ENCODE data around the gene CDC42BPB.

Gene CDC42BPB

DNA sequence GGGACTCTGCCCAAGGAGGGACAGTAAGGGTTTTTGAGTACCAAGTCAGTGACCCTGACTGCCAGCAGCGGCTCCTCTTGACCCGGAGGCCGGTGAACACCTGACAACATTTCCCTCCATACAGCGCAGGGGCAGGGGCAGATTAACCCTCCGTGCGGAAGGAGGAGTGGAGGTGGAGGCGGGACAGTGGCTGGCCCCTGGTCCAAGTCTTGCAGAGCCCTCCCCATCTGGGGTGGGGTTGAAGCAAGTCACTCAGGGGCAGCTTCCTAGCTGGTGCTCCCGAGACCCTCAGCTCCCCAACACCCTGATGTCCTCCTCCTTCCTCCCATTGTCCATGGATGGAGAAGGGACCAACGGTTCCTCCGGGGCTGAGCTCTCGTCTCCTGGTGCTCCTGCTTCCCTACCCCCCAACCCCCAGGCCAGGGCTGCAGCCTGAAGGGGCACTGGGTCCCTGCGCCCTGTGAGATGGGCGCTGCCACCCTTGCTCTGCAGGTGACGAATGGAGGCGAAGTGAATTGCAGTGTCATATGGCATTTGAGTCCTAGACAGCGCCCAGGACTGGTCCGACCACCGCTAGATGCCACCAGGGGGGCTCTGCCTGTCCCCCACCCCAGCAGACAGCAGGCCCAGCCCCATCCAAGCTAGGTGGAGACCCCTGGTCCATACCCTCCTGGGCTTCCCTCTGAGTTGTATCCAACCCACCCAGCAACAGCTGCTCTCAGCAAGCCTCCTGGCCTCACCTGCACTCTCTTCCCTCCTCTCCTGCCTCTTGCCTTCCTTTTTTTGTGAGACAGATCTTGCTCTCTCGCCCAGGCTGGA, 141.8 kb downstream of the CDC42BPB start:
- in situ Hi-C loops (cut with MboI; ENCODE audit: low pct_unique_long_range_greater_than_20kb, low sequenced_read_pairs) = no loop called here
- no peak for DNase-seq

DNA sequence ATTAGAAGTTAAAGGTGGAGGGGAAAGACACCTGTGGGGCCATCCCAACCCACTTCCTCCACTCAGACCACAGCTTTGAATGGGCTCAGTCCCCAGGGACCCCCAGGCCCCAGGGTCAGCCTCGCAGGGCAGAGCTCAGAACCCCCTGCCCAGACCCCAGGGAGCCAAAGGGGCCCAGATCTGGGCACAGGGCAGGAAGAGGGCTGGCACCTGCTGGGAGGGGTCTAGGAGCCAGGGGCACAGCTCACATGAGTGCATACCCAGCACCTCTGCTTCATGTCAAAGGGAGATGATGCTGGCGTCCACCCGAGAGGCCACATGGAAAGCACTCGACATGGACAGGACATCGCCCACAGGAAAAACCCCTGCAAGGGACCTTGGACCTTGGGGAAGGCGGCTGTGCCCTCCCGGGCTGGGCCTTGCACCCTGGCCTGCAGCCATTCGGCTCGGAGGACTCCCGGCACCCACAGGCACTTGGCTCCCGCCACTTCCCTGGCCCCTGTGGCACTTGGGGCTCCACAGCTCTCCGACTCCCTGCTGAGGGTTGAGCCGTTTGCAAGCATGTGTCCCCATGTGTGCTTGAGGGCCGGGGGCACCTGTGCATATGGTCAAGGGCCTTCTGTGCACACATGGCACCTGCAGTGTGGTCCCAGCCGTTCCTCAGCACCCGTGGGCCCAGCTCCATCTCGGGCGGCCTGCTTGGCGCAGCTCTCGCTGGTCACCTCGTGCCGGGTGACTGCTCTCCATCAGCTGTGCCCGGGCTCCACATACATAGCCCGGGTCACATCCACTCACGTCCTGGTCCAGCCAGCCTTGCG, 142.7 kb downstream of the CDC42BPB start:
- in situ Hi-C loops (cut with MboI; ENCODE audit: low pct_unique_long_range_greater_than_20kb, low sequenced_read_pairs) = no loop called here
- no peak for DNase-seq

DNA sequence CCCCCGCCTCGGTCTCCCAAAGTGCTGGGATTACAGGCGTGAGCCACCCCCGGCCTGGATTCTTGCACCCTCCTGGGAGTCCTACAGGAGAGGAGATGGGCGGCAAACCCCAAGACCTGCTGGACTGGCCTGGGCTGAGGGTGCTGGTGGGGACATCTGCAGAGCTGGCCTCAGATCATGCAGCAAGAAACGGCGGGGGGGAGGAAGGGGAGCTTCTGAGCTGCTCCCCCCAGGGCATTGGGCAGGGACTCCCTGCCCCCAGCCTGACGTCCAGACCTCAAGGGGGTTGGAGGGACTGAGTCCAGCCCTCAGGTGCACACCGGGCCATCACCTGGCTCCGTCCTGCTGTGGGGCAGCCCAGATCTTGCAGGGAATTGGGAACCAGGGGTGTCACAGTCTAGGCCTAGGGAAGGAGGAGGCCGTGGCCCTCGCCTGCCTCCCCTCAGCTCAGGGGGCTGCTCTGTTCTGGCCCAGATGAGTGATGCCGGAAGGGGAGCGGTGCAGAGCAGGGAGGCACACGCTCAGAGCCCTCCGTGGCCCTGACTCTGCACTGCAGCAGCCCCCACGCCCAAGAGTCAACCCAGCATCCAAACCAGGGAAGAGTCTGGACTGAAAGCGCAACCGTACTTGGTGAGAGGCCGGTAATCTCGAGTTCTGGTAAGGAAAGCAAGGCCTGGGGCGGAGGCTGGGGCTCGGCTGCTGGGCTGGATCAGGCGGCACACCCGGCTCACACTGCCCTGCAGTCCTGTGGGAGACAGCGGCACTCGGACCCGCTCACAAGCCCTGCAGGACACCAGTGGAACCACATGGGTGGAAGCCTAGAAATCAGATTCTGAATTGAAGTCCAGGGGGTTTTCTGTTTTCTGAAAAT, 143.8 kb downstream of the CDC42BPB start:
- DNase-seq = no peak
- in situ Hi-C loops (cut with MboI; ENCODE audit: low pct_unique_long_range_greater_than_20kb, low sequenced_read_pairs) = no loop called here

DNA sequence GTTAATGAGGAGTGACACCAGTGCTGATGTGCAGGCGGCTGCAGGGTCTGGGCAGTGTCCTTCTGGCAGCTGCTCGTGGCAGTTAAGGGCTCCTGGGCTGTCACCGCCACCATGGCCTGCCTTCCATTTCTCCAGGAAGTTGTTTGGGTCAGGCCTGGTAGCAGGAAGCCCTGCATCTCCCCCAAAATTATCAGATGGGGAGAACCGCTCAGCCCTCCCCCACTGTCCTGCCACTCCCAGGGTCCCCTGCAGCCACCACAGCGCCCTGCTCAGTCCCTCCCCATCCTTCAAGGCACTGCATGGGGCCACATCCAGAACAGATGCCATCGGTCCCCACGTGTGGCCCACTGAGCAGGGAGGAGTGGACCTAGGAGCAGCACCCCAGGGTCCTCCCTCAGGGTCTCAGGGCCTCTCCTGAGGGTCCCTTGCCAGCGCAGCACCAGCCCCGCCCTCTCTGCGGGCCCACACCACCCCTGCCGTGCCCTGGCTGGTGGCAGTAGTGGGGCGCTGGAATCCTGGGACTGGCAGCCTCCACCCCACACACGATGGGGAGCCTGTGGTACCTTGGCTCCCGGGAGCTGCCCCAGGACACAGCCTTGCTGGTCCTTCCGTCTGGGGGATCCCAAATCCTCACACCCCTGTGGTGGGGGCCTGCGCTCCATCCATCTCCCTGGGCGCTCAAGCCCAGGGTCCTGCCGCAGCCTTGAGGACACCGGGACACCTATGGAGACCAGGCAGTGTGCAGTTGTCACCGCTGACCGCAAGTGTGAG, 145.2 kb downstream of the CDC42BPB start:
- in situ Hi-C loops (cut with MboI; ENCODE audit: low pct_unique_long_range_greater_than_20kb, low sequenced_read_pairs) = no loop called here
- no peak for DNase-seq

DNA sequence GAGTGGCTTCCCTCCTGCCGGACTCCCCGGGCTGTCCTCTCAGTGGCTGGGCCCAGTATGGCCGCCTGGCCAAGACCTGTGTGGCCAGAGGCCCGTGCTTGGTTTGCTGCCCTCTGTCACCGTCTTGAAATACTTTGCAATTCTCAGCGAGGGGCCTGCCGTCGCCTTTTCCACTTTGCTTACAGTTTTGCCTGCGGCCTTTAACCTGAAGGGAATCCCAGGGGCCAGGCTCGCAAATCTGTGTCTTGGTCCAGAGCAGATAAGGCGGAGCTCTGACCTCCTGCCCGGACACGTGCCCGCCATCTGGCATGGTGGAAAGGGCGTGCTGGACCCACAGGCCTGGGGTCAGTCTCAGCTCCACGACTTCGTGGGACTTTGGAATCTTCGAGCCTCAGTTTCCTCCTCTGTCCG, 145.8 kb downstream of the CDC42BPB start:
- no peak for DNase-seq
- in situ Hi-C loops (cut with MboI; ENCODE audit: low pct_unique_long_range_greater_than_20kb, low sequenced_read_pairs) = no loop called here

DNA sequence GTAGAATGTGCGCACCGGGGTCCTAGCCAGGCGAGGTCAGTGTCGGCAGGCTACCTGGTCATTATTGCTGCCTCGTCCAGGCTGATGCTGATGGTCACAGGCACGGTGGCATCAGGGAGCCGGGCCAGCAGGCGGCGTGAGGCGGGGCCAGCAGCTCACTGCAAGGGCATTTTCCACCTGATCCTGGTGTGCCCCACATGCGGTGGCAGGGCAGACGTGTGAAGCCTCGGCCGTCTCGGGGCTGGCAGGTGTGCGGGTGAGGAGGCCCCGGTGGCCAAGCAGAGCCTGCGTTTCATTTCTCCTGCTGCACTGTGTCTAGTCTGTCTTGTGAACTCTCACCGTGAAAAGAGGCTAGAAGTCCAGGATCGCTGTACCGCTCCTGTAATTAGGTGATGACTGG, 146.9 kb downstream of the CDC42BPB start:
- no peak for DNase-seq
- in situ Hi-C loops (cut with MboI; ENCODE audit: low pct_unique_long_range_greater_than_20kb, low sequenced_read_pairs) = no loop called here

DNA sequence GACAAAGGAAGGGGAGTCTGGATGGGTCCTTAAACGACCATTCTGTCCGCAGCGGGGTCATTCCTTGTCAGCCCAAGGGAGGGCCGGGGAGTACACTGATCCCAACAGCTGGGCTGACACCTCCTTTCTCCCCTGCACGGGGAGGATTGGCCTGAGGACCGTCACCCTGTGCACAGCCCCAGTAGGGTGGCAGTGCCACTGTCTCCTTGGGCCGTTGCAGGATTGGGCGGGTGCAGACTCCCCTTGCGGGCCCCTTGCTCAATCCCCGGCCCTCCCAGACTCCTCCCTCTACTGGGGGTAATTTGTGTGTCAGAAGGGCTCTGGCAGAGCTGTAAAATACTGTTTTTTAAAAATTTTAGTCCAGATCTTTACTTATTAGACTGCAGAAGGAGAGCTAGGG, 147.4 kb downstream of the CDC42BPB start:
- DNase-seq = no peak
- in situ Hi-C loops (cut with MboI; ENCODE audit: low pct_unique_long_range_greater_than_20kb, low sequenced_read_pairs) = no loop called here

DNA sequence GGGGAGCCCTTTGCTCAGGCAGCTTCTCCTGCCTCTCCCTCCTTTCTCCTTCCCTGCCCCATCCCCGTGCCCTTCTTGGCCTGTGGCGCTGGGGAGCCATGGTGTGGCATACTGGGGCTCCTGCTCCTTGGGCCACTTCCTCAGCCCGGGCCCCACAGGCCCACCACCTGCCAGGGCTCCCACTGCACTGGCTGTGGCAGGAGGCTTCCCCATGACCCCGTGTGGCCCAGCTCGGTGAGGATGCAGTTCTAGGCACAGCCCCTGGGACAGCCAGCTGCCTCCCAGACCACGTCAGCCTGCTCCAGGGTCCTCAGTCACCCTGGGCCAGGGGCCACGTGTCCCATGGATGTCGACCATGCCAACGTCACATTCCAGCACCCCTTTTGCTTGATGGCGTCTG, 147.9 kb downstream of the CDC42BPB start:
- DNase-seq = no peak
- in situ Hi-C loops (cut with MboI; ENCODE audit: low pct_unique_long_range_greater_than_20kb, low sequenced_read_pairs) = no loop called here

DNA sequence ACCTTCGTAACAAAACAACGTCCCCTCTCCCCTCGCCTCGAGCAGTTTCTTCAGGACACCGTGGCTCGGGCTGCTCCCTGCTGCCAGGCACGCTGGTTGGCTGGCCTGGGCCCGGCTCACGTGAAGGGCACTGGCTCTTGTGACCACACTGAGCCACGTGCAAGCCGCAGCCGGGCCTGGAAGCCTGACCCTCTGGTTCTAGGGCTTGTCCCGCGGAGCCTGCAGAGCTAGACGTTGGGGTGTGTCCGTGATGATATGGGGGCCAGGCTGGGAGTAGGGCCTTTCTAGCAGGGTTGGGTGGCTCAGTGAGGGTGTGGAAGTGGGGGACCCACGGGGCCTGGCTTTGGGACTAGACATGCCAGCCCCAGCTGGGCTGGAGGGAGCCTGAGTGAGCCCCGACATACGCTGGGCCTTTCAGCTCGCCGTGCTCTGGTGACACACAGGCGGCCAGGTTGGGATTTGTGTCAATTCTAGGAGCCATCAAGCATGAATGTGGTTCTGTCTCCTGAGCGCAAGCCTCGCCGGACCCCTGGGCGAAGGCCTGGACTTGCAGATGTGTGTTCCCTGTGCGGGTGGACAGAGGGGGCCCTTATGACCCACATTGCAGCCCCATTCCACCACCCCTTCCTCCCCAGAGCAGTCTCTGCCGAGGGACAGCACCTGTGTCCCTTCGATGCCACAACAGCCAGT, 148.4 kb downstream of the CDC42BPB start:
- DNase-seq = no peak
- in situ Hi-C loops (cut with MboI; ENCODE audit: low pct_unique_long_range_greater_than_20kb, low sequenced_read_pairs) = no loop called here

DNA sequence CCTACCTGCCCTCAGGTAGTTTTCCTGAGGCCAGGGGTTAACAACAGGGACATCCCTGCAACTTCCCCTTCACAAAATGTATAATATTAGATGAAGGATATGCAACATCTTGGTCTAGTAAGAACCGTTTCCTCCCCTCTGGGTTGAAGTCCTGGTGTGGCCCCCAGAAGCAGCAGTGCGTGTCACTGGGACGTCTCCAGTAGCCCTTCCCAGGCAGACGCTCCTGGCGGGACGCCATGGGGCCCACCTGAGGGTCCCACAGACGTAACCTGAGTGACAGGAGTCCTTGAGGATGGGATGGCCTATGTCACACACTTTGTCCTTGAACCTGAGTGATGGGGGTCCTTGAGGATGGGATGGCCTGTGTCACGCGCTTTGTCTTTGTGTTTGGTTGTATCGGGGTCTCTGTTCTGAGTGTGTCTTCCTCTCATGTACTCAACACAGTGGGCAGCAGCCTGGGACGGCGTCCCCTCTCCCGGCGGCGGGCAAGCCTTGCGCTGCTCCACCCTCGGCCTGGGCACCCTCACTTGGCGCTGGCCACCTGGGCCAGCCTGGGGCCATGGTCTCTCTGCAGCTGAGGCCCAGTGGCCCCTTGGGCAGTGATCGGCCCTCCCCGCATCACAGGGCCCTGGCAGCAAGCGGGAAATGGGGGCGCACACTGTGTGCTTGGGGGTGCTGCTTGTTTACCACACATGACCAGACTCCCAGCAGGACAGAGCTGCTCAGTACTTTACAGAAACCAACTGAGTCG, 149.2 kb downstream of the CDC42BPB start:
- in situ Hi-C loops (cut with MboI; ENCODE audit: low pct_unique_long_range_greater_than_20kb, low sequenced_read_pairs) = no loop called here
- no peak for DNase-seq

DNA sequence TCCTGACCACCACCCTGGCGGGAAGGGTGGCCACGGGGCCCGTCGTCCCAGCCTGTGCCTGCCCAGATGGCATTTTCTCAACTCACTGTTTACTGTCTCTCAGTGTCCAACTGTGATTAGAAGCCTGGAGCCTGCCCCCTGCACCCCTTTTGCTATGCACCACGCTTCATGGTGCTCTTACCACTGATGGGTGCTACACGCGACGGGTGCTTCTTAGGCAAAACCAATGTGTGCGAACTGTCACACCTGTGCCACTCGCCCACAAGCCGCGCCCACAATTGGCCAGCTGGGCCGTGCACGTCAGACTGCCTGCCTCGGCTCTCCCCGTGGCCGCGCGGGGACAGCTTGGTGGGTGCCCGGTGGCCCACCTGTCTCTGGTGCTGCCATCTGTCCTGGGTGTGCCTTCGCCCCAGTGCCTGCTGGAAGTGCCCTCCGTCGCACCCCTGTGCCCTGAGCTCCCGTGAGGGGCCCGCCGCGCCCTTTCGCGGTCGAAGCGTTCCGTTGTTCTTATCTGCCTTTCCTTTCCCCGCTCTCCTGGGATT, 150.0 kb downstream of the CDC42BPB start:
- no peak for DNase-seq
- in situ Hi-C loops (cut with MboI; ENCODE audit: low pct_unique_long_range_greater_than_20kb, low sequenced_read_pairs) = no loop called here

DNA sequence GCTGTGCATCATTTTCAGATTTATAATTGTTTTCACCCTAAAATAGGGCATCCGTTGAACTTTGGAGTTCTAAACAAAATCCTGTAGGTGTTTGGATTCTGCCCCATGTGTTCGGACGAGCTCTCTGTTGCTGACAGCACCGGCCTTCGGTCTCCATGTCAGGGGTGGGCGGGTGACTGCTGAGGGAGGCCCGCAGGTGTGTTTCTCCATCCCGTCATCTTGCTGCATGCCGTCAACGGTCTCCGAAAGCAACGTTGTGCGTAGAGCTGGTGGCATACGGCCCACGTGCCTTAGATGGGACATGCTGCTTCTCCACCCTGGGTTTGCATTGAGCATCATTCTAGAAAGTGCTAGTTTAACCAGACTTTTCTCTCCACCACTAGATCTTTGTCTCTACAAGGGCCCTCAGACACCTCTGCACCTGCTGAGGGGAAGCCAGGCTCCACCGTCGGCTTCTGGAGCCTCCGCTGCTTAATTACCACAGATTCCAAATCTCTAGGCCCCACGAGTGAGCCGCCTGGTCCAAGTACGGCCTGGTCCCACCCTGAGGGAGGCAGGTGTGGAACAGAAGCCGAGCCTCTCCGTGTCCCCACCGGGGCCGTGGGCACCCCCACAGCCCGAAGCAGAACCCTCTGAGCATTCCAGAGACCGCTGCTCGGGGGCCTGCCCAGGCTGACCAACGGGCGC, 150.6 kb downstream of the CDC42BPB start:
- no peak for DNase-seq
- in situ Hi-C loops (cut with MboI; ENCODE audit: low pct_unique_long_range_greater_than_20kb, low sequenced_read_pairs) = no loop called here

DNA sequence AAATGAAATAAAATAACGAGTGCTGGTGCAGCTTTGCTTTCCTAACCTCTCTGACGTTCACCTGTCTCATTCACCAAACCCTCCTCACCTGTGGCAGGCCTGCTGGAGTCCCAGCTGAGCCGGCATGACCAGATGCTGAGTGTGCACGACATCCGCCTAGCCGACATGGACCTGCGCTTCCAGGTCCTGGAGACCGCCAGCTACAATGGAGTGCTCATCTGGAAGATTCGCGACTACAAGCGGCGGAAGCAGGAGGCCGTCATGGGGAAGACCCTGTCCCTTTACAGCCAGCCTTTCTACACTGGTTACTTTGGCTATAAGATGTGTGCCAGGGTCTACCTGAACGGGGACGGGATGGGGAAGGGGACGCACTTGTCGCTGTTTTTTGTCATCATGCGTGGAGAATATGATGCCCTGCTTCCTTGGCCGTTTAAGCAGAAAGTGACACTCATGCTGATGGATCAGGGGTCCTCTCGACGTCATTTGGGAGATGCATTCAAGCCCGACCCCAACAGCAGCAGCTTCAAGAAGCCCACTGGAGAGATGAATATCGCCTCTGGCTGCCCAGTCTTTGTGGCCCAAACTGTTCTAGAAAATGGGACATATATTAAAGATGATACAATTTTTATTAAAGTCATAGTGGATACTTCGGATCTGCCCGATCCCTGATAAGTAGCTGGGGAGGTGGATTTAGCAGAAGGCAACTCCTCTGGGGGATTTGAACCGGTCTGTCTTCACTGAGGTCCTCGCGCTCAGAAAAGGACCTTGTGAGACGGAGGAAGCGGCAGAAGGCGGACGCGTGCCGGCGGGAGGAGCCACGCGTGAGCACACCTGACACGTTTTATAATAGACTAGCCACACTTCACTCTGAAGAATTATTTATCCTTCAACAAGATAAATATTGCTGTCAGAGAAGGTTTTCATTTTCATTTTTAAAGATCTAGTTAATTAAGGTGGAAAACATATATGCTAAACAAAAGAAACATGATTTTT, 151.9 kb downstream of the CDC42BPB start:
- in situ Hi-C loops (cut with MboI; ENCODE audit: low pct_unique_long_range_greater_than_20kb, low sequenced_read_pairs) = no loop called here
- DNase-seq = no peak

DNA sequence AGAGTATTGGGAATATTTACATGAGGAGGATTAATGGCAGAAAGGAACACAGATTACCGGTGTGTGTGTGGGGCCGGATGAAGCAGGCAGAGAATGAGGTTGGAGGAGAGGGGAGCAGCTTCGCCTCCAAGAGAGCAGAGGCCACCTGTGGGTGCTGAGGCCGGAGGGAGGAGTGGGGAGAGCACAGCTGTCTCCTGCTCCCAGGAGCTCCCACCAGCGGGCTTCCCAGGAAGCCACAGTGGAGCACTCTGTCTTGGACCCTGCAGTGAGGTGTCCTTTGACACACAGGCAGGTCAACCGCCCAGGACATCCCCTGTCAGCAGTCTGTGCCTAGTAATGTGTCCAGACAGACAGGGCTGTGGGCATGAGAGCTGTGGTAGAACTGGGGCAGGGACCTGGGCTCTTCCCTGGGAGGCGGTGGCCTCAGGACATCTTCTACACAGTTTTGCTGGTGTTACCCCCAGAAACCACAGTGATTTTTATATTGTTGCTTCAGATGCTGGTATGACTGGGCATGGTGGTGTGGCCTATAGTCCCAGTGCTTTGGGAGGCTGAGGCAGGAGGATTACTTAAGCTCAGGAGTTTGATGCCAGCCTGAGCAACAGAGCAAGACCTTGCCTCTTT, 153.3 kb downstream of the CDC42BPB start:
- in situ Hi-C loops (cut with MboI; ENCODE audit: low pct_unique_long_range_greater_than_20kb, low sequenced_read_pairs) = no loop called here

DNA sequence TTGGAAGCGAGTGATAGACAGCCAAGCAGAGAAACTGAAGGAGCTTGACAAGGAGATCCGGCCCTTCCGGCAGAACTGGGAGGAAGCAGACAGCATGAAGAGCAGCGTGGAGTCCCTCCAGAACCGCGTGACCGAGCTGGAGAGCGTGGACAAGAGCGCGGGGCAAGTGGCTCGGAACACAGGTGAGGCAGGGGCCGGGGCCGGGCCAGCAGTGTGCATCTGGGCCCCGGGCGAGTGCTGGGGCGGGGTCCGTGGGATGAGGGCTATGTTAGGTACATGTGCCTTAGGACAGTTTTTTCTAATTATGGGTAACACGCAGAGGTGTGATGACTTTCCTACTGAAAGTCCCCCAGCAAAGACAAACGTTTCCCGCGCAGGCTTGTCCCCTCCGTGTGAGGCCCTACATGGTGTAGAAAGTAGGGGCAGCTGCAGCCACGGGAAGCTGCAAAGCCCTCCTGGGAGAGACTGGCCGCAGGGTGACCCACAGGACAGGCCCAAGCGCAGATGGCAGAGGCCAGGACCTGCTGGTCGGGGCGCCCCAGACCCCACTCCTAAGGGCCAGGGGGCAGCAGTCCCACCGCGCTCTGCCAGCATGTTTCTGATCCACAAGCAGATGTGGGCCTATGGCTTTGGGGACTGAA, 154.0 kb downstream of the CDC42BPB start:
- no peak for DNase-seq
- in situ Hi-C loops (cut with MboI; ENCODE audit: low pct_unique_long_range_greater_than_20kb, low sequenced_read_pairs) = no loop called here

More for the DNA sequence above, 153.3 kb downstream of the CDC42BPB start:
- DNase-seq = no peak

All from KBM-7 (cell line).